IMR-90 (cell line): Measurements from ENCODE around the gene CTRB2. TPM values are rescaled to one million over a fixed set of nuclear protein-coding genes. Genes with fewer than 3 reads are reported as not detected.

Experiments used
- ATAC-seq: fragments of 200-7000 bp; cut with Tn5 transposase; 2 replicates; pipeline ENCODE4 v1.9.1; 2020; ENCODE audit warnings: low read depth, mild to moderate bottlenecking, moderate library complexity
- BruUV-seq: library from RNA; stranded (reverse); fragments of 400-500 nt; replicated peaks from 2 replicates; lab custom pipeline; 2021; lab: Mats Ljungman, UMichigan
- CTCF ChIA-PET: fragments of 300-600 bp; formaldehyde crosslinking; extraction: SDS; loops from one replicate; lab custom pipeline; 2021; ENCODE audit warnings: antibody characterized with exemption; lab: Yijun Ruan, JAX
- POLR2A ChIA-PET: fragments of 300-600 bp; sonication (Branson Sonifier 250); formaldehyde crosslinking; loops from one replicate; lab custom pipeline; 2022; ENCODE audit warnings: antibody characterized with exemption; ENCODE audit not compliant: unreplicated experiment; lab: Charles Lee
- DNase-seq: peaks from one replicate; pipeline ENCODE4 v3.0.0; 2013
- H2AFZ ChIP-seq: replicated peaks from 2 replicates; pipeline ENCODE3; 2013; ENCODE audit warnings: low read length, mild to moderate bottlenecking; ENCODE audit not compliant: poor library complexity
- H2AK5ac ChIP-seq: 2 replicates; pipeline ENCODE4 v1.6.1; 2013; ENCODE audit warnings: low read depth, low read length, inconsistent platforms
- H2AK9ac ChIP-seq: replicated peaks from 2 replicates; pipeline ENCODE3; 2013; ENCODE audit warnings: mild to moderate bottlenecking, low read depth, low read length, moderate library complexity; ENCODE audit not compliant: poor library complexity
- H2BK120ac ChIP-seq: 2 replicates; pipeline ENCODE4 v1.6.1; 2013; ENCODE audit warnings: low read depth, low read length, inconsistent platforms
- H2BK15ac ChIP-seq: 3 replicates; pipeline ENCODE4 v1.6.1; 2013; ENCODE audit warnings: low read depth, low read length, inconsistent platforms
- H2BK20ac ChIP-seq: 2 replicates; pipeline ENCODE4 v1.6.1; 2013; ENCODE audit warnings: low read depth, mild to moderate bottlenecking, inconsistent platforms, low read length, moderate library complexity
- H2BK5ac ChIP-seq: 2 replicates; pipeline ENCODE4 v1.6.1; 2013; ENCODE audit warnings: mild to moderate bottlenecking, low read depth, low read length, inconsistent platforms; ENCODE audit not compliant: poor library complexity, severe bottlenecking
- H3K14ac ChIP-seq: replicated peaks from 2 replicates; pipeline ENCODE4 v1.6.1; 2013; ENCODE audit warnings: low read depth, low read length, inconsistent platforms
- H3K18ac ChIP-seq: 2 replicates; pipeline ENCODE4 v1.6.1; 2013; ENCODE audit warnings: low read depth, low read length, control low read depth
- H3K23ac ChIP-seq: 2 replicates; pipeline ENCODE4 v1.6.1; 2013; ENCODE audit warnings: low read depth, low read length, inconsistent platforms
- H3K27ac ChIP-seq: 2 replicates; pipeline ENCODE4 v1.5.1; 2013; ENCODE audit warnings: mild to moderate bottlenecking, control low read depth, low read length; ENCODE audit not compliant: insufficient read depth
- H3K27me3 ChIP-seq: 2 replicates; pipeline ENCODE4 v1.6.1; 2013; ENCODE audit warnings: low read length; ENCODE audit not compliant: control insufficient read depth, insufficient read depth
- H3K36me3 ChIP-seq: 2 replicates; pipeline ENCODE4 v1.6.1; 2013; ENCODE audit warnings: low read length, mixed read lengths; ENCODE audit not compliant: control insufficient read depth, insufficient read depth
- H3K4ac ChIP-seq: 2 replicates; pipeline ENCODE4 v1.6.1; 2013; ENCODE audit warnings: low read depth, low read length, inconsistent platforms
- H3K4me1 ChIP-seq: 2 replicates; pipeline ENCODE4 v1.6.1; 2013; ENCODE audit warnings: low read length, mixed read lengths; ENCODE audit not compliant: control insufficient read depth, insufficient read depth
- H3K4me2 ChIP-seq: 2 replicates; pipeline ENCODE4 v1.6.1; 2013; ENCODE audit warnings: low read depth, mild to moderate bottlenecking, control low read depth, low read length, moderate library complexity
- H3K4me3 ChIP-seq: 2 replicates; pipeline ENCODE4 v1.5.1; 2013; ENCODE audit warnings: low read depth, mild to moderate bottlenecking, control low read depth, low read length, moderate library complexity; ENCODE audit not compliant: insufficient read depth
- H3K56ac ChIP-seq: 2 replicates; pipeline ENCODE4 v1.6.1; 2013; ENCODE audit warnings: low read length, inconsistent platforms; ENCODE audit not compliant: insufficient read depth; ENCODE audit errors: extremely low read depth
- H3K79me1 ChIP-seq, 2 experiments: 2 replicates each; pipeline ENCODE4 v1.6.1; 2013; ENCODE audit warnings: low read length in 2 of 2, inconsistent platforms in 1 of 2, low read depth in 1 of 2
- H3K9ac ChIP-seq: 2 replicates; pipeline ENCODE4 v1.6.1; 2013; ENCODE audit warnings: low read depth, low read length, control low read depth
- H3K9me1 ChIP-seq: 2 replicates; pipeline ENCODE4 v1.6.1; 2013; ENCODE audit warnings: low read length, inconsistent platforms; ENCODE audit not compliant: insufficient read depth
- H3K9me3 ChIP-seq: 2 replicates; pipeline ENCODE4 v1.6.1; 2013; ENCODE audit warnings: low read length; ENCODE audit not compliant: control insufficient read depth, insufficient read depth
- H4K20me1 ChIP-seq: 2 replicates; pipeline ENCODE4 v1.6.1; 2013; ENCODE audit warnings: low read length, inconsistent platforms; ENCODE audit not compliant: insufficient read depth
- H4K5ac ChIP-seq: 2 replicates; pipeline ENCODE4 v1.6.1; 2013; ENCODE audit warnings: mild to moderate bottlenecking, low read depth, low read length, control low read depth
- H4K8ac ChIP-seq, 2 experiments: 2 replicates each; pipeline ENCODE4 v1.6.1; 2013; ENCODE audit warnings: low read depth in 2 of 2, low read length in 2 of 2, control low read depth in 1 of 2, inconsistent platforms in 1 of 2
- H4K91ac ChIP-seq: 2 replicates; pipeline ENCODE4 v1.6.1; 2013; ENCODE audit warnings: low read depth, low read length, inconsistent platforms; ENCODE audit not compliant: insufficient read depth
- BHLHE40 ChIP-seq: fragments of 150-350 bp; IDR thresholded peaks from 2 replicates; pipeline ENCODE4 v1.6.1; 2016; ENCODE audit warnings: mild to moderate bottlenecking, low read depth, low read length
- CEBPB ChIP-seq: IDR thresholded peaks from 2 replicates; pipeline ENCODE4 v1.6.1; 2012; ENCODE audit warnings: low read depth, low read length, improper control_type of control experiment
- CHD1 ChIP-seq: IDR thresholded peaks from 2 replicates; pipeline ENCODE4 v1.6.1; 2012; ENCODE audit warnings: low read depth, low read length, improper control_type of control experiment
- CTCF ChIP-seq: conservative IDR thresholded peaks from 2 replicates; pipeline ENCODE4 v1.5.1; 2012; ENCODE audit warnings: mild to moderate bottlenecking, low read depth, low read length, improper control_type of control experiment
- ELK1 ChIP-seq: fragments of 150-350 bp; IDR thresholded peaks from 2 replicates; pipeline ENCODE4 v1.6.1; 2016; ENCODE audit warnings: low read depth, mild to moderate bottlenecking, low read length, moderate library complexity, borderline replicate concordance
- FOS ChIP-seq: fragments of 150-350 bp; IDR thresholded peaks from 2 replicates; pipeline ENCODE4 v1.6.1; 2016; ENCODE audit warnings: low read depth, low read length
- MAFK ChIP-seq: IDR thresholded peaks from 2 replicates; pipeline ENCODE4 v1.6.1; 2012; ENCODE audit warnings: low read depth, low read length, improper control_type of control experiment
- MAZ ChIP-seq: IDR thresholded peaks from 2 replicates; pipeline ENCODE4 v1.6.1; 2012; ENCODE audit warnings: low read depth, mild to moderate bottlenecking, low read length, improper control_type of control experiment, moderate library complexity, borderline replicate concordance
- MXI1 ChIP-seq: IDR thresholded peaks from 2 replicates; pipeline ENCODE4 v1.6.1; 2012; ENCODE audit warnings: low read depth, mild to moderate bottlenecking, low read length, moderate library complexity, borderline replicate concordance
- NFE2L2 ChIP-seq: fragments of 150-350 bp; IDR thresholded peaks from 2 replicates; pipeline ENCODE4 v1.6.1; 2016; ENCODE audit warnings: low read depth, mild to moderate bottlenecking, low read length
- POLR2A ChIP-seq: IDR thresholded peaks from 2 replicates; pipeline ENCODE4 v1.6.1; 2012; ENCODE audit warnings: mild to moderate bottlenecking, low read depth, low read length
- RAD21 ChIP-seq: IDR thresholded peaks from 2 replicates; pipeline ENCODE4 v1.6.1; 2012; ENCODE audit warnings: low read length, improper control_type of control experiment
- RFX5 ChIP-seq: IDR thresholded peaks from 2 replicates; pipeline ENCODE4 v1.8.0; 2012; ENCODE audit warnings: low read depth, mild to moderate bottlenecking, low read length, moderate library complexity
- SMC3 ChIP-seq: fragments of 150-350 bp; IDR thresholded peaks from 2 replicates; pipeline ENCODE4 v1.6.1; 2016; ENCODE audit warnings: low read depth, mild to moderate bottlenecking, antibody characterized with exemption, low read length, moderate library complexity
- USF2 ChIP-seq: fragments of 150-350 bp; IDR thresholded peaks from 2 replicates; pipeline ENCODE4 v1.6.1; 2017; ENCODE audit warnings: mild to moderate bottlenecking, antibody characterized with exemption, low read length, low read depth
- WGBS, 2 experiments: methylation state at CpG; one replicate each; pipeline versions ENCODE4 v1.1.5 to v1.1.7; 2013; ENCODE audit warnings: missing lambda C conversion rate in 2 of 2; ENCODE audit not compliant: insufficient read length in 1 of 2; ENCODE audit errors: extremely low coverage in 2 of 2; 5-methylcytosine and 5-hydroxymethylcytosine counted together
- dilution Hi-C: fragments of 300-500 bp; cut with HindIII; formaldehyde crosslinking; loops from one replicate; pipeline ENCODE4 v1.14.3; 2018; ENCODE audit warnings: low sequenced_read_pairs; ENCODE audit not compliant: unreplicated experiment
- in situ Hi-C: fragments of 300-500 bp; cut with MboI; formaldehyde crosslinking; loops from 3 replicates; pipeline ENCODE4 v1.14.3; 2019; ENCODE audit warnings: low sequenced_read_pairs, inconsistent platforms, mixed read lengths
- intact Hi-C: fragments of 100-400 bp; cut with micrococcal nuclease; formaldehyde crosslinking; loops from 2 replicates; pipeline ENCODE4 v1.10.0; 2022
- polyA plus RNA-seq, 3 experiments: library from polyadenylated mRNA; depleted of rRNA; stranded (reverse); fragments of >200 nt; gene quantifications; 2 replicates each; pipeline ENCODE4 v1.2.3, GENCODE V29; 2012; ENCODE audit warnings: low replicate concordance in 1 of 3
- total RNA-seq: library from RNA; depleted of rRNA; stranded (reverse); fragments of >200 nt; gene quantifications from 2 replicates; pipeline ENCODE4 v1.2.3, GENCODE V29; 2012

CTRB2 gene
- total and polyA plus RNA-seq, 2 of the 4 experiments (the other 2 are of a cell fraction): not detected

GRCh38 chr16:75229172-75230031 lies 22.4 kb upstream of the CTRB2 start:
- ChIA-PET POLR2A (no interaction called here), CTCF (no interaction called here)
- intact Hi-C loops (loop anchor here (5.0 kb wide), 1 partner anchor 173 kb away; no protein-coding TSS in a partner anchor), in situ Hi-C loops (loop anchor here (5.0 kb wide), 1 partner anchor 158 kb away; no protein-coding TSS in a partner anchor), dilution Hi-C loops (no loop called here)
- peak overlapping the region; percentile 10 for H2AFZ ChIP-seq
- peaks cover 9 to 74% of the 10 kb centered on the region in 2 experiments for H3K79me1 ChIP-seq
- H3K56ac ChIP-seq: no peak overlapping the region
- no peak overlapping the region for H4K91ac ChIP-seq
- no peak overlapping the region for H4K5ac ChIP-seq
- H3K18ac ChIP-seq: no peak overlapping the region
- ATAC-seq (no peak), DNase-seq (no peak)
- no peaks in the 10 kb centered on the region for H3K27me3 ChIP-seq
- H2BK120ac ChIP-seq: no peak overlapping the region
- H3K4me1 ChIP-seq: peaks cover 5% of the 10 kb centered on the region
- H3K9me1 ChIP-seq: peaks cover 6% of the 10 kb centered on the region; the same call in 1 of the 2 replicates
- H4K20me1 ChIP-seq: peaks cover 85% of the 10 kb centered on the region
- H4K8ac ChIP-seq: no peak overlapping the region
- no peak overlapping the region for H3K4me3 ChIP-seq
- H3K4ac ChIP-seq: no peak overlapping the region
- BruUV-seq: no TSS peak
- H3K9ac ChIP-seq: no peak overlapping the region
- H3K23ac ChIP-seq: no peak overlapping the region
- 97% methylated on average over 26 of the region's 48 CpGs; no CpG with 5 or more reads in 1 of the 2 experiments for WGBS, 2 experiments
- H2AK5ac ChIP-seq: no peak overlapping the region; the same call in 1 of the 2 replicates
- H3K14ac ChIP-seq: no peak overlapping the region
- no peaks in the 10 kb centered on the region for H3K9me3 ChIP-seq
- H3K4me2 ChIP-seq: no peak overlapping the region
- H3K36me3 ChIP-seq: peaks cover 51% of the 10 kb centered on the region
- H2BK15ac ChIP-seq: no peak overlapping the region
- peak overlapping the region; percentile 5 for H2AK9ac ChIP-seq
- H2BK20ac ChIP-seq: no peak overlapping the region
- H3K27ac ChIP-seq: no peak overlapping the region
- H2BK5ac ChIP-seq: no peak overlapping the region
- no peak for TF ChIP-seq CEBPB
- no peak for TF ChIP-seq RAD21
- TF ChIP-seq FOS: no peak
- TF ChIP-seq MAFK: no peak
- no peak for TF ChIP-seq USF2
- no peak for TF ChIP-seq MAZ
- no peak for TF ChIP-seq SMC3
- TF ChIP-seq BHLHE40: no peak
- no peak for TF ChIP-seq MXI1
- no peak for TF ChIP-seq POLR2A
- no peak for TF ChIP-seq CTCF
- no peak for TF ChIP-seq RFX5
- TF ChIP-seq CHD1: no peak
- no peak for TF ChIP-seq NFE2L2
- no peak for TF ChIP-seq ELK1
